ENCODE results near the gene ADGRG6. TPM values are rescaled to one million over a fixed set of nuclear protein-coding genes. Genes with fewer than 3 reads are reported as not detected.

Gene ADGRG6
- total RNA-seq, 1 experiment from 2014 or later: 98.7 TPM

DNA sequence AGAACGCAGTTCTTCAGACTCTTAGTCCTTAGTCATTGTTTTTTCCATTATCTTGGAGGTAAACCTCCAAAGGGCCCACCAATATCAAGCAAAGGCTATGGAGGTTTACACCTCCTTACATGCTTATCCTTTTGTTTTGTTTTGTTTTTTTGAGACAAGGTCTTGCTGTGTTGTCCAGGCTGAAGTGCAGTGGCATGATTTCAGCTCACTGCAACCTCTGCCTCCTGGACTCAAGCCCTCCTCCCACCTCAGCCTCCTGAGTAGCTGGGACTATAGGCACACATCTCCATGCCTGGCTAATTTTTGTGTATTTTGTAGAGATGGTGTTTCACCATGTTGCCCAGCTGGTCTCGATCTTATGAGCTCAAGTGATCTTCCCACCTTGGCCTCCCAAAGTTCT lies 26.3 kb downstream of the ADGRG6 start:
- Histone ChIP-seq H3K4me3 (ENCODE audit: low read depth, low read length) (no peak overlapping the region), H3K27me3 (replicated peaks; ENCODE audit: control insufficient read depth, insufficient read depth, low read length) (no peaks in the 10 kb centered on the region), H3K9me3 (no peaks in the 10 kb centered on the region), H3K36me3 (ENCODE audit: control insufficient read depth, insufficient read depth, low read length) (no peaks in the 10 kb centered on the region), H3K4me1 (peaks cover 71% of the 10 kb centered on the region)
- Mint-ChIP-seq H3K4me1 (ENCODE audit: low read depth, unreplicated experiment) (peaks cover 67% of the 10 kb centered on the region), H3K27ac (ENCODE audit: unreplicated experiment) (no peak overlapping the region), H3K36me3 (ENCODE audit: insufficient read depth, unreplicated experiment) (no peaks in the 10 kb centered on the region), H3K9me3 (ENCODE audit: unreplicated experiment) (no peaks in the 10 kb centered on the region), H3K27me3 (ENCODE audit: insufficient read depth, unreplicated experiment) (no peaks in the 10 kb centered on the region), H3K4me3 (ENCODE audit: unreplicated experiment) (no peak overlapping the region)
- no TSS peak for BruUV-seq (replicated peaks)
- TF ChIP-seq, protein P1, sequence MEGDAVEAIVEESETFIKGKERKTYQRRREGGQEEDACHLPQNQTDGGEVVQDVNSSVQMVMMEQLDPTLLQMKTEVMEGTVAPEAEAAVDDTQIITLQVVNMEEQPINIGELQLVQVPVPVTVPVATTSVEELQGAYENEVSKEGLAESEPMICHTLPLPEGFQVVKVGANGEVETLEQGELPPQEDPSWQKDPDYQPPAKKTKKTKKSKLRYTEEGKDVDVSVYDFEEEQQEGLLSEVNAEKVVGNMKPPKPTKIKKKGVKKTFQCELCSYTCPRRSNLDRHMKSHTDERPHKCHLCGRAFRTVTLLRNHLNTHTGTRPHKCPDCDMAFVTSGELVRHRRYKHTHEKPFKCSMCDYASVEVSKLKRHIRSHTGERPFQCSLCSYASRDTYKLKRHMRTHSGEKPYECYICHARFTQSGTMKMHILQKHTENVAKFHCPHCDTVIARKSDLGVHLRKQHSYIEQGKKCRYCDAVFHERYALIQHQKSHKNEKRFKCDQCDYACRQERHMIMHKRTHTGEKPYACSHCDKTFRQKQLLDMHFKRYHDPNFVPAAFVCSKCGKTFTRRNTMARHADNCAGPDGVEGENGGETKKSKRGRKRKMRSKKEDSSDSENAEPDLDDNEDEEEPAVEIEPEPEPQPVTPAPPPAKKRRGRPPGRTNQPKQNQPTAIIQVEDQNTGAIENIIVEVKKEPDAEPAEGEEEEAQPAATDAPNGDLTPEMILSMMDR (IDR thresholded peaks at IDR 0.05; ENCODE audit: insufficient read depth in 1 of 2, low read depth in 1 of 2, low read length in 1 of 2, severe bottlenecking in 1 of 2, unreplicated experiment in 1 of 2): no peak
- intact Hi-C loops (cut with micrococcal nuclease; ENCODE audit: unreplicated experiment): no loop called here
- no peak for DNase-seq
- CTCF ChIA-PET: no interaction called here
- POLR2A ChIA-PET: no interaction called here

DNA sequence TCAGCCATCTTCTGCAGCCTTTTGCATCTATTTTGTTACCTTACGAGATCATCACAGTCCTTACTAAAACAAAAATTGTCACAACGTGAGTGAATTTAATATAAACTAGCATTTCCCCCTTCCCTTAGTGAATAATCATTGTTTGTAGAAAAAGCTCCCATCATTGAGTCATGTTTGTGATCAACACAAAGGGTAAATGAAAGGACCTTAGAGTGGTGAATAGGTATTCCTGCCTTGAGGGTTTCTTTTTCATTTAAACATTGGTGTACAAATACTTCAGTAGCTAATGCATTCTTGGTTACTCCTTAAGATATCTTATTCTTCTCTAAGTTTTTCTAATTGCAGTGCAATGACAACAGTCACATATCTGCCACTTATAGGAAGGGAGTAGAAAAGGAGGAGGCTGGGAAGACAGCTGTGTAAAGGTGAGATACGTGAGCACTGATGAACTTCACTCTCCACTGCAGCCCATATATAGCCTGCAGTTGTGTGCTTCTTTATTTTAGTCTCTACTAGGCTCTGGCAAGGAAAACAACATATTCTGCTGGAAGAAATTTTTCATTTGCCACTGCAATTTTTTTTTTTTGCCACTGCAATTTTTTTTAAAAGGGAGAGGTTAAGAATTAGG lies 27.8 kb downstream of the ADGRG6 start:
- Mint-ChIP-seq H3K27ac (ENCODE audit: unreplicated experiment) (no peak overlapping the region), H3K27me3 (ENCODE audit: insufficient read depth, unreplicated experiment) (no peaks in the 10 kb centered on the region), H3K4me1 (ENCODE audit: low read depth, unreplicated experiment) (peaks cover 52% of the 10 kb centered on the region), H3K9me3 (ENCODE audit: unreplicated experiment) (no peaks in the 10 kb centered on the region), H3K4me3 (ENCODE audit: unreplicated experiment) (no peak overlapping the region), H3K36me3 (ENCODE audit: insufficient read depth, unreplicated experiment) (no peaks in the 10 kb centered on the region)
- Histone ChIP-seq H3K27me3 (replicated peaks; ENCODE audit: control insufficient read depth, insufficient read depth, low read length) (no peaks in the 10 kb centered on the region), H3K9me3 (no peaks in the 10 kb centered on the region), H3K4me1 (peaks cover 60% of the 10 kb centered on the region), H3K4me3 (ENCODE audit: low read depth, low read length) (no peak overlapping the region), H3K36me3 (ENCODE audit: control insufficient read depth, insufficient read depth, low read length) (no peaks in the 10 kb centered on the region)
- intact Hi-C loops (cut with micrococcal nuclease; ENCODE audit: unreplicated experiment): loop anchor here (2.0 kb wide), 1 partner anchor 45 kb away; no protein-coding TSS in a partner anchor
- no peak for DNase-seq
- CTCF ChIA-PET: interaction anchor here (1.2 kb wide), 1 partner anchor 23 kb away, joined by 3 read pairs; no protein-coding TSS in a partner anchor
- POLR2A ChIA-PET: no interaction called here
- no TSS peak for BruUV-seq (replicated peaks)
- TF ChIP-seq, protein P1 (IDR thresholded peaks at IDR 0.05; ENCODE audit: insufficient read depth in 1 of 2, low read depth in 1 of 2, low read length in 1 of 2, severe bottlenecking in 1 of 2, unreplicated experiment in 1 of 2): no peak

DNA sequence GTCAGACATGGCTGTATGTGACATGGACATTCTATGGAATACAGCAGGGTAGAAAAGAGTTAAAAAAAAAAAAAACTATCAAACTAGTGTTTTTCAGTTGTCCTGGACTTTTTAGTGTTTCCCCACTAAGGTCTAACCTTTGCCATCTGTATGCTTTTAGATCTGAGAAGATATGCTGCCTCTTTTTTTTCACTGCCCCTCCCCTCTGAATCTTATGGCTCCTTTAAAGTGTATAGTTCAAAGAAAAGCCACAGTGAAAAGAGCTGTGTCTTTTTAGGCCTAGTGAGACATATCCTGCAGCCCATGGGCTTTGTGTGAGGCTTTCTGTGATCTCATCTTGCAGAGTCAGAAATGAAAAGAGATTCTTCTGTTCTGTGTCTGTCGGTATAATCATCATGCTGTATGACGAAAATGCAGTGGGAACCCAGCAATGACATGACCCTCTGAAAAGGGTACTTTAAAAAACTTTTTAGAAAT lies 29.3 kb downstream of the ADGRG6 start:
- H3K36me3 ChIP-seq (ENCODE audit: control insufficient read depth, insufficient read depth, low read length): no peaks in the 10 kb centered on the region
- H3K4me1 ChIP-seq: peaks cover 50% of the 10 kb centered on the region; the same call in 1 of the 2 replicates
- POLR2A ChIA-PET: no interaction called here
- intact Hi-C loops (cut with micrococcal nuclease; ENCODE audit: unreplicated experiment): loop anchor here (2.0 kb wide), 1 partner anchor 44 kb away; no protein-coding TSS in a partner anchor
- CTCF ChIA-PET: interaction anchor here (0.7 kb wide), 1 partner anchor 893 kb away, joined by 3 read pairs; no protein-coding TSS in a partner anchor
- H3K4me3 ChIP-seq (ENCODE audit: low read depth, low read length): no peak overlapping the region
- no peaks in the 10 kb centered on the region for H3K27me3 Mint-ChIP-seq (ENCODE audit: insufficient read depth, unreplicated experiment)
- H3K4me1 Mint-ChIP-seq (ENCODE audit: low read depth, unreplicated experiment): peaks cover 45% of the 10 kb centered on the region
- DNase-seq: peak in 1 of 2 experiments; percentile 50
- H3K9me3 Mint-ChIP-seq (ENCODE audit: unreplicated experiment): no peaks in the 10 kb centered on the region
- TF ChIP-seq, protein P1 (IDR thresholded peaks at IDR 0.05; ENCODE audit: insufficient read depth in 1 of 2, low read depth in 1 of 2, low read length in 1 of 2, severe bottlenecking in 1 of 2, unreplicated experiment in 1 of 2): no peak
- peak overlapping the region; percentile 4 for H3K4me3 Mint-ChIP-seq (ENCODE audit: unreplicated experiment)
- BruUV-seq (replicated peaks): no TSS peak
- H3K36me3 Mint-ChIP-seq (ENCODE audit: insufficient read depth, unreplicated experiment): no peaks in the 10 kb centered on the region
- no peaks in the 10 kb centered on the region for H3K27me3 ChIP-seq (replicated peaks; ENCODE audit: control insufficient read depth, insufficient read depth, low read length)
- H3K27ac Mint-ChIP-seq (ENCODE audit: unreplicated experiment): peak overlapping the region; percentile 42
- H3K9me3 ChIP-seq: no peaks in the 10 kb centered on the region

All from Caco-2 (cell line).